ENCODE measurements around the gene SLIT3. TPM values are rescaled to one million over a fixed set of nuclear protein-coding genes. Genes with fewer than 3 reads are reported as not detected.

SLIT3 gene
- total RNA-seq, 1 experiment from 2014 or later, result 0.92 TPM

- H3K14ac ChIP-seq (ENCODE audit: insufficient read depth, low read length), result no peak overlapping the region
- H2AFZ ChIP-seq (ENCODE audit: low read length), result no peak overlapping the region
- H4K8ac ChIP-seq (replicated peaks; ENCODE audit: insufficient read length, low read depth, low read length), result no peak overlapping the region
- no peaks in the 10 kb centered on the region for H3K79me1 ChIP-seq (ENCODE audit: insufficient read depth, low read depth, low read length, poor library complexity, severe bottlenecking)
- H2BK120ac ChIP-seq (ENCODE audit: low read depth, low read length, poor library complexity, severe bottlenecking), result no peak overlapping the region
- no peaks in the 10 kb centered on the region for H4K20me1 ChIP-seq (ENCODE audit: control insufficient read depth, insufficient read depth, insufficient read length)
- H3K79me2 ChIP-seq (ENCODE audit: insufficient read depth, low read length), result no peaks in the 10 kb centered on the region
- Mint-ChIP-seq H3K27me3 (ENCODE audit: low read depth) (peaks cover 4% of the 10 kb centered on the region), H3K4me3 (no peak overlapping the region), H3K36me3 (ENCODE audit: insufficient read depth in 1 of 3, low read depth in 3 of 3) (0 out of 7 replicates have a peak, but pooled peaks cover 0 to 3% (median 0%) of the 10 kb centered on the region in 3 experiments), H3K27ac (no peak overlapping the region), H3K4me1 (no peaks in the 10 kb centered on the region), H3K9me3 (no peaks in the 10 kb centered on the region; a peak in 2 of 5 replicates)
- no peak overlapping the region for H2BK20ac ChIP-seq (ENCODE audit: low read depth, low read length, poor library complexity, severe bottlenecking)
- no peaks in the 10 kb centered on the region for H3K9me3 ChIP-seq (ENCODE audit: control insufficient read depth, low read depth, low read length)
- no peak overlapping the region for H2BK5ac ChIP-seq (ENCODE audit: insufficient read length, low read length)
- no peak overlapping the region for H2BK12ac ChIP-seq (ENCODE audit: insufficient read length, low read depth, low read length)
- no peaks in the 10 kb centered on the region for H3K4me1 ChIP-seq (ENCODE audit: insufficient read depth, low read length)
- H4K5ac ChIP-seq (ENCODE audit: insufficient read length, low read depth, low read length), result no peak overlapping the region
- H3K27ac ChIP-seq (ENCODE audit: insufficient read length, low read depth, low read length), result no peak overlapping the region
- no peaks in the 10 kb centered on the region for H3K23me2 ChIP-seq (ENCODE audit: insufficient read length, low read depth, low read length, poor library complexity, severe bottlenecking)
- H2AK5ac ChIP-seq (ENCODE audit: insufficient read length, low read length), result no peak overlapping the region
- no peak overlapping the region for H3T11ph ChIP-seq (ENCODE audit: low read length)
- no peak overlapping the region for H3K4me2 ChIP-seq (ENCODE audit: insufficient read depth, insufficient read length, low read length)
- no peak for TF ChIP-seq CTCF (conservative IDR thresholded peaks at IDR 0.05)
- WGBS (ENCODE audit: extremely low coverage, insufficient read length, low lambda C conversion rate), result no CpG with 5 or more reads among the region's 8 CpGs
- no peak overlapping the region for H3K23ac ChIP-seq (ENCODE audit: insufficient read length, low read depth, low read length)
- DNase-seq, result no peak
- no peak overlapping the region for H3K4ac ChIP-seq (ENCODE audit: low read depth, low read length)
- no peak overlapping the region for H3K56ac ChIP-seq (ENCODE audit: insufficient read length, low read depth, low read length)
- no peak overlapping the region for H3K18ac ChIP-seq (ENCODE audit: insufficient read length, low read depth, low read length)
- no peak overlapping the region for H4K91ac ChIP-seq (ENCODE audit: insufficient read length, low read depth, low read length)
- H3K27me3 ChIP-seq (ENCODE audit: insufficient read depth, low read length), result no peaks in the 10 kb centered on the region
- H2BK15ac ChIP-seq (ENCODE audit: low read depth, low read length), result no peak overlapping the region
- no peak overlapping the region for H3K9ac ChIP-seq (ENCODE audit: extremely low read depth, insufficient read length, low read length)
Measured at GRCh38 chr5:168740811-168741213, 560.1 kb downstream of the SLIT3 start.
